ENCODE results near the gene CNOT8. TPM values are rescaled to one million over a fixed set of nuclear protein-coding genes. Genes with fewer than 3 reads are reported as not detected.

CNOT8 gene
- total RNA-seq, 2 experiments from 2014 or later: 52.4 to 79.4 TPM

GRCh38 chr5:154896562-154897165 is 38.2 kb downstream of the CNOT8 start:
- peaks cover 96% of the 10 kb centered on the region for H3K36me3 ChIP-seq (ENCODE audit: insufficient read depth, low read length)

GRCh38 chr5:154898210-154898609 is 39.8 kb downstream of the CNOT8 start:
- TF ChIP-seq CTCF (conservative IDR thresholded peaks at IDR 0.05; ENCODE audit: low read length) (no peak), EZH2phosphoT487 (IDR thresholded peaks at IDR 0.05; ENCODE audit: borderline replicate concordance, low read depth, low read length) (no peak)
- H3K4me2 ChIP-seq (ENCODE audit: low read length): no peak overlapping the region
- ChIA-PET CTCF (ENCODE audit: unreplicated experiment) (no interaction called here), POLR2A (interaction anchor here (0.6 to 1.2 kb wide), 2 partner anchors 8 to 9 kb away, joined by 3 to 6 read pairs; no protein-coding TSS in a partner anchor)
- no peaks in the 10 kb centered on the region for H3K4me1 ChIP-seq (ENCODE audit: insufficient read depth, low read length, poor library complexity, severe bottlenecking)
- BruUV-seq (replicated peaks): no TSS peak
- H4K20me1 ChIP-seq (ENCODE audit: insufficient read depth, low read length): no peaks in the 10 kb centered on the region
- no peaks in the 10 kb centered on the region for H3K9me3 ChIP-seq (ENCODE audit: low read length)
- no peaks in the 10 kb centered on the region for H3K9me2 ChIP-seq (ENCODE audit: insufficient read depth, low read length)
- no peak overlapping the region for H3K27ac ChIP-seq (ENCODE audit: low read depth, low read length, poor library complexity, severe bottlenecking)
- DNase-seq (ENCODE audit: low spot score): no peak
- no peak overlapping the region for H3K4me3 ChIP-seq (ENCODE audit: low read depth, low read length, poor library complexity, severe bottlenecking)
- H2AFZ ChIP-seq (ENCODE audit: low read length): no peak overlapping the region
- intact Hi-C loops (cut with micrococcal nuclease; ENCODE audit: unreplicated experiment): no loop called here
- H3K36me3 ChIP-seq (ENCODE audit: insufficient read depth, low read length): peaks cover 97% of the 10 kb centered on the region
- no peaks in the 10 kb centered on the region for H3K79me2 ChIP-seq (ENCODE audit: insufficient read depth, low read depth, low read length)

More at GRCh38 chr5:154896562-154897165, 38.2 kb downstream of the CNOT8 start:
- no peak overlapping the region for H2AFZ ChIP-seq (ENCODE audit: low read length)
- H3K79me2 ChIP-seq (ENCODE audit: insufficient read depth, low read depth, low read length): no peaks in the 10 kb centered on the region
- no peak for DNase-seq (ENCODE audit: low spot score)
- ChIA-PET POLR2A (interaction anchor here (0.5 to 1.0 kb wide), 2 partner anchors 21 to 1046 kb away, joined by 3 to 4 read pairs; no protein-coding TSS in a partner anchor), CTCF (ENCODE audit: unreplicated experiment) (no interaction called here)
- BruUV-seq (replicated peaks): no TSS peak
- no peaks in the 10 kb centered on the region for H3K4me1 ChIP-seq (ENCODE audit: insufficient read depth, low read length, poor library complexity, severe bottlenecking)
- no peaks in the 10 kb centered on the region for H3K9me3 ChIP-seq (ENCODE audit: low read length)
- no peak overlapping the region for H3K4me2 ChIP-seq (ENCODE audit: low read length)
- H3K4me3 ChIP-seq (ENCODE audit: low read depth, low read length, poor library complexity, severe bottlenecking): no peak overlapping the region
- H3K9me2 ChIP-seq (ENCODE audit: insufficient read depth, low read length): no peaks in the 10 kb centered on the region
- no peak overlapping the region for H3K27ac ChIP-seq (ENCODE audit: low read depth, low read length, poor library complexity, severe bottlenecking)
- no peak for TF ChIP-seq CTCF (conservative IDR thresholded peaks at IDR 0.05; ENCODE audit: low read length)
- TF ChIP-seq EZH2phosphoT487 (IDR thresholded peaks at IDR 0.05; ENCODE audit: borderline replicate concordance, low read depth, low read length): no peak
- intact Hi-C loops (cut with micrococcal nuclease; ENCODE audit: unreplicated experiment): no loop called here
- no peaks in the 10 kb centered on the region for H4K20me1 ChIP-seq (ENCODE audit: insufficient read depth, low read length)

GRCh38 chr5:154899151-154899816 is 40.9 kb downstream of the CNOT8 start:
- BruUV-seq (replicated peaks): no TSS peak

More at GRCh38 chr5:154899151-154899816, 40.9 kb downstream of the CNOT8 start:
- TF ChIP-seq CTCF (conservative IDR thresholded peaks at IDR 0.05; ENCODE audit: low read length) (no peak), EZH2phosphoT487 (IDR thresholded peaks at IDR 0.05; ENCODE audit: borderline replicate concordance, low read depth, low read length) (no peak)
- no peaks in the 10 kb centered on the region for H4K20me1 ChIP-seq (ENCODE audit: insufficient read depth, low read length)
- H3K9me3 ChIP-seq (ENCODE audit: low read length): no peaks in the 10 kb centered on the region
- intact Hi-C loops (cut with micrococcal nuclease; ENCODE audit: unreplicated experiment): no loop called here
- ChIA-PET CTCF (ENCODE audit: unreplicated experiment) (no interaction called here), POLR2A (interaction anchor here (1.2 kb wide), 1 partner anchor 11 kb away, joined by 3 read pairs; no protein-coding TSS in a partner anchor)
- no peaks in the 10 kb centered on the region for H3K9me2 ChIP-seq (ENCODE audit: insufficient read depth, low read length)
- no peak overlapping the region for H3K4me2 ChIP-seq (ENCODE audit: low read length)
- no peak overlapping the region for H3K27ac ChIP-seq (ENCODE audit: low read depth, low read length, poor library complexity, severe bottlenecking)
- H3K36me3 ChIP-seq (ENCODE audit: insufficient read depth, low read length): peaks cover 95% of the 10 kb centered on the region
- no peaks in the 10 kb centered on the region for H3K4me1 ChIP-seq (ENCODE audit: insufficient read depth, low read length, poor library complexity, severe bottlenecking)
- no peak overlapping the region for H3K4me3 ChIP-seq (ENCODE audit: low read depth, low read length, poor library complexity, severe bottlenecking)
- DNase-seq (ENCODE audit: low spot score): no peak
- no peaks in the 10 kb centered on the region for H3K79me2 ChIP-seq (ENCODE audit: insufficient read depth, low read depth, low read length)
- no peak overlapping the region for H2AFZ ChIP-seq (ENCODE audit: low read length)

All from OCI-LY7 (cell line).